ENCODE data around the gene HDGFL2. TPM values are rescaled to one million over a fixed set of nuclear protein-coding genes. Genes with fewer than 3 reads are reported as not detected.

Gene HDGFL2
- total RNA-seq, 1 donor = 60.9 TPM

DNA sequence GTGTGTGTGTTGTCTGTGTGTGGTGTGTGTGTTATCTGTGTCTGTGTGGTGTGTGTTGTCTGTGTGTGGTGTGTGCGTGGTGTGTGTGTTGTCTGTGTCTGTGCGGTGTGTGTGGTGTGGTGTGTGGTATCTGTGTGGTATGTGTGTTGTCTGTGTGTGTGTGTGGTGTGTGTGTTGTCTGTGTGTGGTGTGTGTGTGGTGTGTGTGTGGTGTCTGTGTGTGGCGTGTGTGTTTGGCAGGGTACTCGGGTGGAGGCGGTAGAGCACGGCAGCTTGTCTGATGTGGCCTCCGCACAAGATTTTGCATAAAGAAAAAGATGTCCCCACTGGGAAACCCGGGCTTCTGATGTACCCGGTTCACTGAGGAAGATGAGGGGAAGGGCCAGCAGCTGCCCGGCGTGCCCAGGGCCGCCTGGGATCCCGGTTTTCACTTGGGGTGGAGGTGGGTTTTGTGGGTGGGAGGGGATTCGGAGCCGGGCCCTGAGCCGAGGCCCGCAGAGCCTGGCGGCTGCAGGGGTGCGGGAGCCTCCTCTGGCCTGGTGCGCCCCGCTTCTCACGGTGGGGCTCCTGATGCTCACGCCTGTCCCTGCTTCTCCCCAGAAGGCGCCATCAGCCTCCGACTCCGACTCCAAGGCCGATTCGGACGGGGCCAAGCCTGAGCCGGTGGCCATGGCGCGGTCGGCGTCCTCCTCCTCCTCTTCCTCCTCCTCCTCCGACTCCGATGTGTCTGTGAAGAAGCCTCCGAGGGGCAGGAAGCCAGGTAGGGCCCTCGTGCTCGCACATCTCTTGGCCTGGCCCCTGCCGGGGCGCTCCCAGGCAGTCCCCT is 21.2 kb downstream of the HDGFL2 start:
- DNase-seq (ENCODE audit: low read depth) = no peak
- no peak for TF ChIP-seq CTCF (IDR thresholded peaks at IDR 0.05; ENCODE audit: insufficient read depth, low read depth, low read length)
- H3K4me3 ChIP-seq (ENCODE audit: low read depth, low read length) = no peak overlapping the region

- TF ChIP-seq CTCF (IDR thresholded peaks at IDR 0.05; ENCODE audit: insufficient read depth, low read depth, low read length) = no peak
- DNase-seq (ENCODE audit: low read depth) = no peak
- H3K4me3 ChIP-seq (ENCODE audit: low read depth, low read length) = no peak overlapping the region
These were observed 22.0 kb downstream of the HDGFL2 start for GRCh38 chr19:4493929-4494690.

DNA sequence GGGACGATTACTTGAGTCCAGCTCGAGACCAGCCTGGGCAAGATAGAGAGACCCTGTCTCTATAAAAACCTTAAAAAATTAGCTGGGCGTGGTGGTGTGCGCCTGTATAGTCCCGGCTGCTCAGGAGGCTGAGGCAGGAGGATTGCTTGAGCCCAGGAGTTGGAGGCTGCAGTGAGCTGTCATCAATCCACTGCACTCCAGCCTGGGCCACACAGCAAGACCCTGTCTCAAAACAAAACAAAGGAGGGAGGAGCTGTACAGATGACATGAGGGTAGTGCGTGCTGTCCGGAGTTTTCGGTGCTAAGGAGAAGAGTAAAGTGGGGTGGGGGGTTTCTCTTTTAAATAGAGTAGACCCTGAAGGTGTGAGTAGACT is 22.6 kb downstream of the HDGFL2 start:
- no peak for DNase-seq (ENCODE audit: low read depth)
- H3K4me3 ChIP-seq (ENCODE audit: low read depth, low read length) = no peak overlapping the region
- no peak for TF ChIP-seq CTCF (IDR thresholded peaks at IDR 0.05; ENCODE audit: insufficient read depth, low read depth, low read length)

GRCh38 chr19:4495471-4495870 is 23.4 kb downstream of the HDGFL2 start:
- H3K4me3 ChIP-seq (ENCODE audit: low read depth, low read length) = no peak overlapping the region
- TF ChIP-seq CTCF (IDR thresholded peaks at IDR 0.05; ENCODE audit: insufficient read depth, low read depth, low read length) = no peak
- no peak for DNase-seq (ENCODE audit: low read depth)

- no peak for DNase-seq (ENCODE audit: low read depth)
- no peak overlapping the region for H3K4me3 ChIP-seq (ENCODE audit: low read depth, low read length)
- no peak for TF ChIP-seq CTCF (IDR thresholded peaks at IDR 0.05; ENCODE audit: insufficient read depth, low read depth, low read length)
These were observed 24.2 kb downstream of the HDGFL2 start for GRCh38 chr19:4496304-4496703.

DNA sequence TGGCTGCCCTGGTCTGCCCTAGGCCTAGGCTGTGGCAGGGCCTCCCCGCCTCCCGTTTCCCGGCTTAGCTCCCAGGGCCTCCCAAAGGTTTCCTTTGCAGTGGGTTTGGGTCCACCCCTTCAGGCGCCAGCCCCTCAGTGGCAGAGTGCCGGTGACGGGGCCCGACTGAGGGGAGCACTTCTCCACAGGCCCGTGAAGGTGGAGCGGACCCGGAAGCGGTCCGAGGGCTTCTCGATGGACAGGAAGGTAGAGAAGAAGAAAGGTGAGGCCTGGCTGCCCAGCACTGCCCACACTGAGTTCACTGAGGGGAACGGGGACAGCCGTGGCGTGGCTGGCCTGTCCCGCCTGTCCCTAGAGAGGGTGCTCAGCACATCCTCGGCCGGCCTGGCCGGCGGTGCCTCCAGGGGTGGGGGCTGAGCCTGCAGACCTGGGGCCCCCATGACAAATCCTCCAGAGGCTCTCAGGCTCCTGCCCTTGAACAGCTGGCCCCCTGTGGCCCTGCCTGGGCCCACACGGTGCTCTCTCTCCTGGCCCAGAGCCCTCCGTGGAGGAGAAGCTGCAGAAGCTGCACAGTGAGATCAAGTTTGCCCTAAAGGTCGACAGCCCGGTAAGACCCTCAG is 25.8 kb downstream of the HDGFL2 start:
- H3K4me3 ChIP-seq (ENCODE audit: low read depth, low read length) = no peak overlapping the region
- DNase-seq (ENCODE audit: low read depth) = no peak
- no peak for TF ChIP-seq CTCF (IDR thresholded peaks at IDR 0.05; ENCODE audit: insufficient read depth, low read depth, low read length)

All from fibroblast of villous mesenchyme (primary cell).